GM12873 (cell line): Measurements from ENCODE around the gene MARK4.

ENCODE experiments used
- CTCF ChIP-seq: IDR thresholded peaks from 2 replicates; pipeline ENCODE4 v1.5.1; 2012; ENCODE audit warnings: low read depth, mild to moderate bottlenecking, moderate library complexity, low read length, control low read depth; ENCODE audit not compliant: insufficient read depth; ENCODE audit errors: missing control alignments

MARK4 gene

GRCh38 chr19:45352471-45352870, 101.4 kb downstream of the MARK4 start:
- TF ChIP-seq CTCF, result no peak

- no peak for TF ChIP-seq CTCF
Measured at GRCh38 chr19:45352914-45353796, 102.1 kb downstream of the MARK4 start.

DNA sequence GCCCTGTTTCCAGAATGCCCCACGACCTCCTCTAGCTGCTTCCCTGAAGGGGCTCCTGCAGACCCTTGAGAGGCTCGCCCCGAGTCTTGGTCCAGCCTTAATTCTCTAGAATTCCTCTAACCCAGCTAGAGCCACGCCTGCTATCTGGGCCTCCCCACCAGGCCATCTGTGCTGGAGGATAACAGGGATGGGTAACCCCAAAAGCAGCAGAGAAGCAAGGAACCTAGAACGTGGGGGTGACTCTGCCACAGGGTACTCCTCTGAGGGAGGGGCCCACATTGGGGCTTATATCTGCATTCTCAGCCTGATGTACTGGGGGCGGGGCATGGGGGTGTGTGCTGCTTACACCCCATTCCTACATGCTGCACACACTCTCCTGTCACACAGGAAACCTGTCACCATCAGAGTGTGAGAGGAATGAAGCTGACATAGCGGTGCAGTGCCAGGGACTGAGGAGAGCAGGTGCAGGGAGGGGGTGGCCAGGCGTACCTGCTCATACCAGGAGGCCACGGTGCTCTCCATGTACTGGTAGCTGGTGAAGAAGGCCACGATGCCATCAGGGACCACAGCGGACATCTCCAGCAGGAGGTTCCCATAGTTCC, 103.3 kb downstream of the MARK4 start:
- TF ChIP-seq CTCF, result no peak
